GM19043 (cell line): ENCODE data around the gene GNAZ.
"Not testable (repeated sequence)": the region's sequence is repeated elsewhere in the genome, so short reads cannot be mapped to it uniquely, and the experiment has no call there.

ENCODE experiments used
- ATAC-seq: cut with Tn5 transposase; IDR thresholded peaks from one replicate; pipeline ENCODE4 v1.9.1; 2021; ENCODE audit warnings: low read depth; ENCODE audit not compliant: unreplicated experiment

Gene GNAZ

GRCh38 chr22:23042179-23042578 is 28.1 kb upstream of the GNAZ start:
- no peak for ATAC-seq

GRCh38 chr22:23044570-23044969 is 25.7 kb upstream of the GNAZ start:
- no peak for ATAC-seq

- ATAC-seq = no peak
These were observed 24.9 kb upstream of the GNAZ start for GRCh38 chr22:23045461-23045860.

GRCh38 chr22:23047265-23047664 is 23.1 kb upstream of the GNAZ start:
- ATAC-seq = no peak

- ATAC-seq = no peak
These were observed 22.6 kb upstream of the GNAZ start for GRCh38 chr22:23047742-23048141.

GRCh38 chr22:23050546-23050945 is 19.8 kb upstream of the GNAZ start:
- ATAC-seq = not testable (repeated sequence)

GRCh38 chr22:23053051-23053707 is 17.1 kb upstream of the GNAZ start:
- ATAC-seq = no peak

GRCh38 chr22:23053912-23054530 is 16.3 kb upstream of the GNAZ start:
- no peak for ATAC-seq

- ATAC-seq = no peak
These were observed 15.6 kb upstream of the GNAZ start for GRCh38 chr22:23054531-23055257.

GRCh38 chr22:23055449-23056179 is 14.7 kb upstream of the GNAZ start:
- no peak for ATAC-seq

GRCh38 chr22:23057331-23057730 is 13.0 kb upstream of the GNAZ start:
- ATAC-seq = no peak

- no peak for ATAC-seq
These were observed 12.3 kb upstream of the GNAZ start for GRCh38 chr22:23058063-23058462.

GRCh38 chr22:23058481-23059283 is 11.6 kb upstream of the GNAZ start:
- ATAC-seq = no peak

GRCh38 chr22:23059284-23059948 is 10.9 kb upstream of the GNAZ start:
- ATAC-seq = no peak

- no peak for ATAC-seq
These were observed 9.5 kb upstream of the GNAZ start for GRCh38 chr22:23060612-23061400.

GRCh38 chr22:23061471-23062280 is 8.6 kb upstream of the GNAZ start:
- ATAC-seq = no peak

- ATAC-seq = no peak
These were observed 7.4 kb upstream of the GNAZ start for GRCh38 chr22:23062616-23063538.
